Head of caudate nucleus (tissue), 42 donors: ENCODE data around the gene BCR.
"Not testable (repeated sequence)": the region's sequence is repeated elsewhere in the genome, so short reads cannot be mapped to it uniquely, and the experiment has no call there.

Experiments used
- DNase-seq, 42 donors: peaks; one replicate each; pipeline versions ENCODE4 v3.0.0 to v3.0.0-alpha.2; 2020 to 2021; ENCODE audit warnings: mixed read lengths in 7 of 42
- intact Hi-C: fragments of 100-400 bp; cut with DNase I; formaldehyde crosslinking; loops from one replicate; pipeline ENCODE4 v1.15.0; 2022

BCR gene

GRCh38 chr22:23353696-23354095 is 173.4 kb downstream of the BCR start:
- DNase-seq: no peak
- intact Hi-C loops: no loop called here

GRCh38 chr22:23356094-23356493 is 175.8 kb downstream of the BCR start:
- DNase-seq: no peak
- intact Hi-C loops: no loop called here

- DNase-seq: no peak
- intact Hi-C loops: no loop called here
Observed at GRCh38 chr22:23357053-23357452, 176.7 kb downstream of the BCR start.

GRCh38 chr22:23359583-23360123 is 179.3 kb downstream of the BCR start:
- DNase-seq: no peak
- intact Hi-C loops: no loop called here

- intact Hi-C loops: no loop called here
- DNase-seq: peak in 1 of 42 donors; percentile 2
Observed at GRCh38 chr22:23361676-23362075, 181.4 kb downstream of the BCR start.

- peak in 1 of 42 donors; percentile 25 for DNase-seq
- intact Hi-C loops: no loop called here
Observed at GRCh38 chr22:23363683-23364082, 183.4 kb downstream of the BCR start.

- intact Hi-C loops: no loop called here
- no peak for DNase-seq
Observed at GRCh38 chr22:23364389-23364788, 184.1 kb downstream of the BCR start.

GRCh38 chr22:23365524-23365923 is 185.2 kb downstream of the BCR start:
- no peak for DNase-seq
- intact Hi-C loops: no loop called here

GRCh38 chr22:23365961-23366360 is 185.7 kb downstream of the BCR start:
- DNase-seq: peak in 1 of 42 donors; percentile 11

GRCh38 chr22:23367196-23367595 is 186.9 kb downstream of the BCR start:
- not testable (repeated sequence) for DNase-seq

More at GRCh38 chr22:23365961-23366360, 185.7 kb downstream of the BCR start:
- intact Hi-C loops: no loop called here

More at GRCh38 chr22:23367196-23367595, 186.9 kb downstream of the BCR start:
- intact Hi-C loops: not testable (repeated sequence)
